ENCODE data around the gene HMGCLL1.

DNA sequence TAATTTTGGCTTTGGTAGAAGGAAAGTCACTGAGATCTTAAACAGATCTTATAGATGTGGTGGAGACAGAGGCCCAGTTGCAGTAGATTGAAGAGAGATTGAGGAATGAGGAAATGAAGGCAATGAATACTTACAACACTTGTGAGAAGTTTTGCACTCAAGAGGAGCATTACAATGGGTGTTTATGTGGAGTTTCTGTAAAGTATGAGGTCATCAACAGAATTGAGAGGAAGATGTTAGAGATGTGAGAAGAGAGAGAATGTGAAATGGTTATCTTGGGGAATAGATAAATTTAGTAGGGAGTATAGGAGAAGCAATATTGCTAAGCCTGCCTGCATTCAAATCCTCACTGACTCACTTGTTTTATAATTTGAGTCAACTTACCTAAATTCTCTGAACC, 168.3 kb downstream of the HMGCLL1 start:
- TF ChIP-seq, protein P1, sequence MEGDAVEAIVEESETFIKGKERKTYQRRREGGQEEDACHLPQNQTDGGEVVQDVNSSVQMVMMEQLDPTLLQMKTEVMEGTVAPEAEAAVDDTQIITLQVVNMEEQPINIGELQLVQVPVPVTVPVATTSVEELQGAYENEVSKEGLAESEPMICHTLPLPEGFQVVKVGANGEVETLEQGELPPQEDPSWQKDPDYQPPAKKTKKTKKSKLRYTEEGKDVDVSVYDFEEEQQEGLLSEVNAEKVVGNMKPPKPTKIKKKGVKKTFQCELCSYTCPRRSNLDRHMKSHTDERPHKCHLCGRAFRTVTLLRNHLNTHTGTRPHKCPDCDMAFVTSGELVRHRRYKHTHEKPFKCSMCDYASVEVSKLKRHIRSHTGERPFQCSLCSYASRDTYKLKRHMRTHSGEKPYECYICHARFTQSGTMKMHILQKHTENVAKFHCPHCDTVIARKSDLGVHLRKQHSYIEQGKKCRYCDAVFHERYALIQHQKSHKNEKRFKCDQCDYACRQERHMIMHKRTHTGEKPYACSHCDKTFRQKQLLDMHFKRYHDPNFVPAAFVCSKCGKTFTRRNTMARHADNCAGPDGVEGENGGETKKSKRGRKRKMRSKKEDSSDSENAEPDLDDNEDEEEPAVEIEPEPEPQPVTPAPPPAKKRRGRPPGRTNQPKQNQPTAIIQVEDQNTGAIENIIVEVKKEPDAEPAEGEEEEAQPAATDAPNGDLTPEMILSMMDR (IDR thresholded peaks at IDR 0.05): no peak
- TF ChIP-seq EP300 (IDR thresholded peaks at IDR 0.05; ENCODE audit: low read depth): no peak
- no peak for TF ChIP-seq POLR2A (IDR thresholded peaks at IDR 0.05)
- no peak for TF ChIP-seq POLR2AphosphoS5 (IDR thresholded peaks at IDR 0.05)
